H1 (cell line): ENCODE results near the gene RPTOR. TPM values are rescaled to one million over a fixed set of nuclear protein-coding genes. Genes with fewer than 3 reads are reported as not detected.

Source experiments
- CBX8 ChIP-seq: fragments of 300-800, 300-1000 bp; sonication (generic); IDR thresholded peaks from 2 replicates; pipeline ENCODE4 v1.7.1; 2016; ENCODE audit warnings: low read depth, low read length, borderline replicate concordance
- CHD7 ChIP-seq: fragments of 300-600 bp; sonication (generic); IDR thresholded peaks from 2 replicates; pipeline ENCODE4 v1.7.1; 2012; ENCODE audit warnings: low read length, moderate library complexity, mild to moderate bottlenecking, inconsistent platforms; ENCODE audit not compliant: insufficient replicate concordance
- CREB1 ChIP-seq: IDR thresholded peaks from 2 replicates; pipeline ENCODE4 v1.6.1; 2012; ENCODE audit warnings: inconsistent platforms
- JUN ChIP-seq: IDR thresholded peaks from 2 replicates; pipeline ENCODE4 v1.6.1; 2011; ENCODE audit warnings: low read depth, mild to moderate bottlenecking, improper control_type of control experiment, low read length
- JUND ChIP-seq: IDR thresholded peaks from 2 replicates; pipeline ENCODE4 v1.6.1; 2011; ENCODE audit warnings: mild to moderate bottlenecking, improper control_type of control experiment, low read length
- KDM1A ChIP-seq: fragments of 200-600, 300-600 bp; sonication (generic); IDR thresholded peaks from 2 replicates; pipeline ENCODE4 v1.7.1; 2016; ENCODE audit warnings: mild to moderate bottlenecking, low read length, borderline replicate concordance
- KDM5A ChIP-seq: fragments of 200-600 bp; IDR thresholded peaks from 2 replicates; pipeline ENCODE4 v1.7.1; 2012; ENCODE audit warnings: mild to moderate bottlenecking, low read length, inconsistent platforms, mixed read lengths
- POU5F1 ChIP-seq: IDR thresholded peaks from 2 replicates; pipeline ENCODE4 v1.6.1; 2011; ENCODE audit warnings: low read depth, mild to moderate bottlenecking, low read length, moderate library complexity
- RBBP5 ChIP-seq: IDR thresholded peaks from 2 replicates; pipeline ENCODE4 v1.7.1; 2012; ENCODE audit warnings: low read depth, mild to moderate bottlenecking, inconsistent platforms, low read length, moderate library complexity, borderline replicate concordance
- RXRA ChIP-seq: IDR thresholded peaks from 2 replicates; pipeline ENCODE4 v1.6.1; 2011; ENCODE audit warnings: low read depth, mild to moderate bottlenecking, low read length, moderate library complexity; ENCODE audit not compliant: insufficient read depth
- SIN3A ChIP-seq, 2 experiments: IDR thresholded peaks in 1 of 2; conservative IDR thresholded peaks in 1 of 2; 2 replicates each; pipeline ENCODE4 v1.6.1; 2011 to 2012; ENCODE audit warnings: low read length in 2 of 2, improper control_type of control experiment in 1 of 2, low read depth in 1 of 2, mild to moderate bottlenecking in 1 of 2
- SP1 ChIP-seq: IDR thresholded peaks from 2 replicates; pipeline ENCODE4 v1.6.1; 2011; ENCODE audit warnings: low read depth, low read length
- TBP ChIP-seq: IDR thresholded peaks from 2 replicates; pipeline ENCODE4 v1.6.1; 2011; ENCODE audit warnings: low read depth, low read length, improper control_type of control experiment
- polyA plus RNA-seq, 7 experiments: library from polyadenylated mRNA; depleted of rRNA in 3 of 7; stranded (reverse) in 5 of 7; unstranded in 2 of 7; fragments of >200 nt in 5 of 7; fragments of 200-250 nt in 2 of 7; gene quantifications; 1 replicate in 5 of 7; 2 replicates in 1 of 7; 4 replicates in 1 of 7; pipeline versions ENCODE4 v1.2.1 to v1.2.3, GENCODE V29; 2011 to 2013; ENCODE audit warnings: missing spikeins in 2 of 7, mixed read lengths in 2 of 7
- total RNA-seq: library from RNA; stranded (reverse); fragmentation: NEBNext Ultra II Directional; extraction: Animal tissue kit (Norgen Biotek cat#: 25700); gene quantifications from 2 replicates; pipeline ENCODE4 v1.2.1, GENCODE V29; 2021

RPTOR gene
- total and polyA plus RNA-seq, 2 of the 8 experiments (the other 6 are each of a cell fraction or from before 2014, with no cell fraction given) = 6.9 to 28.7 TPM

- TF ChIP-seq CHD7 (no peak), CBX8 (no peak), SP1 (no peak), JUN (no peak), TBP (no peak), SIN3A (conservative IDR thresholded peaks at IDR 0.05 in 1 of 2, IDR thresholded peaks at IDR 0.05 in 1 of 2; ENCODE audit: low read depth in 1 of 2, low read length in 2 of 2) (no peak), CREB1 (no peak), RBBP5 (no peak), KDM5A (no peak), JUND (no peak), POU5F1 (no peak), RXRA (no peak), KDM1A (no peak)
Observed at GRCh38 chr17:80771612-80772005, 227.0 kb downstream of the RPTOR start (continued).
